GM12878 (cell line): ENCODE measurements around the gene BNIP3. TPM values are rescaled to one million over a fixed set of nuclear protein-coding genes. Genes with fewer than 3 reads are reported as not detected.

ENCODE experiments used
- ATAC-seq: fragments of 200-7000 bp; cut with Tn5 transposase; 3 replicates; pipeline ENCODE4 v1.9.1; 2020; ENCODE audit warnings: mild to moderate bottlenecking, moderate library complexity
- BruUV-seq: library from RNA; stranded (reverse); fragments of 400-500 nt; replicated peaks from 2 replicates; lab custom pipeline; 2021; lab: Mats Ljungman, UMichigan
- CTCF ChIA-PET: fragments of 300-600 bp; sonication (Branson Sonifier 250); formaldehyde crosslinking; extraction: SDS; loops from one replicate; lab custom pipeline; 2021; ENCODE audit warnings: inconsistent platforms; lab: Yijun Ruan, JAX
- POLR2A ChIA-PET: fragments of 350-600 bp; formaldehyde crosslinking; extraction: SDS; loops from one replicate; lab custom pipeline; 2021; ENCODE audit warnings: inconsistent platforms; lab: Charles Lee
- RAD21 ChIA-PET: fragments of 300-600 bp; sonication (Branson Sonifier 250); formaldehyde crosslinking; loops from one replicate; lab custom pipeline; 2023; ENCODE audit warnings: antibody characterized with exemption; ENCODE audit not compliant: unreplicated experiment; lab: Charles Lee
- SMC1A ChIA-PET: fragments of 300-600 bp; sonication (Branson Sonifier 250); formaldehyde crosslinking; loops from one replicate; lab custom pipeline; 2023; ENCODE audit not compliant: unreplicated experiment, uncharacterized antibody; lab: Charles Lee
- DNase-seq: peaks from one replicate; pipeline ENCODE4 v3.0.0-alpha.2; 2011; ENCODE audit warnings: low read depth, low spot score
- FAIRE-seq: peaks from 3 replicates; lab custom pipeline; 2011; peaks lifted over from hg19 to GRCh38; lab: Jason Lieb, UNC
- H2AFZ ChIP-seq: 2 replicates; pipeline ENCODE4 v1.6.0; 2011; ENCODE audit warnings: low read depth, low read length, control low read depth; ENCODE audit not compliant: control insufficient read depth
- H3K27ac ChIP-seq: 2 replicates; pipeline ENCODE4 v1.5.1; 2011; ENCODE audit warnings: control low read depth; ENCODE audit not compliant: control insufficient read depth, insufficient read depth
- H3K27me3 ChIP-seq, 2 experiments: replicated peaks in 1 of 2; 2 replicates each; pipeline versions ENCODE4 v1.6.0 to v1.6.1; 2011; ENCODE audit warnings: low read length in 1 of 2; ENCODE audit not compliant: control insufficient read depth in 2 of 2, insufficient read depth in 2 of 2
- H3K36me3 ChIP-seq, 2 experiments: 2 replicates each; pipeline ENCODE4 v1.5.1; 2011; ENCODE audit warnings: low read length in 1 of 2; ENCODE audit not compliant: control insufficient read depth in 2 of 2, insufficient read depth in 2 of 2
- H3K4me1 ChIP-seq: 2 replicates; pipeline ENCODE4 v1.6.1; 2011; ENCODE audit warnings: mild to moderate bottlenecking, low read length, moderate library complexity, mixed read lengths; ENCODE audit not compliant: control insufficient read depth, insufficient read depth
- H3K4me2 ChIP-seq: 2 replicates; pipeline ENCODE4 v1.6.0; 2011; ENCODE audit warnings: control low read depth; ENCODE audit not compliant: control insufficient read depth, insufficient read depth
- H3K4me3 ChIP-seq: fragments of 200-600 bp; sonication (generic); 2 replicates; pipeline ENCODE4 v1.5.1; 2016
- H3K79me2 ChIP-seq: 2 replicates; pipeline ENCODE4 v1.6.0; 2011; ENCODE audit warnings: low read length; ENCODE audit not compliant: control insufficient read depth, insufficient read depth
- H3K9ac ChIP-seq: 2 replicates; pipeline ENCODE4 v1.8.0; 2011; ENCODE audit warnings: low read length, control low read depth, mixed read lengths; ENCODE audit not compliant: control insufficient read depth, insufficient read depth
- H3K9me3 ChIP-seq: replicated peaks from 3 replicates; pipeline ENCODE4 v1.5.1; 2011; ENCODE audit warnings: mild to moderate bottlenecking, low read length; ENCODE audit not compliant: control insufficient read depth, insufficient read depth
- H4K20me1 ChIP-seq: 2 replicates; pipeline ENCODE4 v1.6.0; 2011; ENCODE audit not compliant: control insufficient read depth, insufficient read depth
- ELK1 ChIP-seq: IDR thresholded peaks from 2 replicates; pipeline ENCODE4 v1.6.1; 2012; ENCODE audit warnings: low read depth, low read length, improper control_type of control experiment
- HCFC1 ChIP-seq: fragments of 150-350 bp; IDR thresholded peaks from 2 replicates; pipeline ENCODE4 v1.6.1; 2014; ENCODE audit warnings: low read length
- WGBS: methylation state at CpG from one replicate; pipeline ENCODE4 v1.1.6; 2016; ENCODE audit warnings: low lambda C conversion rate; ENCODE audit not compliant: insufficient replicate concordance, insufficient coverage; ENCODE audit errors: missing lambda C conversion rate; 5-methylcytosine and 5-hydroxymethylcytosine counted together
- in situ Hi-C: fragments of 300-500 bp; cut with MboI; formaldehyde crosslinking; loops from 9 replicates; pipeline ENCODE4 v1.14.3; 2018; ENCODE audit warnings: mixed read lengths
- intact Hi-C: fragments of 100-400 bp; cut with micrococcal nuclease; formaldehyde crosslinking; loops from one replicate; pipeline ENCODE4 v1.14.2; 2022; ENCODE audit not compliant: unreplicated experiment
- polyA plus RNA-seq, 11 experiments: library from polyadenylated mRNA; depleted of rRNA in 4 of 11; unstranded in 6 of 11; stranded (reverse) in 5 of 11; fragments of >200 nt; fragmentation: Nextera tagmentation in 4 of 11; fragmentation: Illumina TruSeq in 1 of 11; extraction: Ambion mirVana in 4 of 11; extraction: Trizol in 1 of 11; gene quantifications; 1 replicate in 1 of 11; 2 replicates in 10 of 11; pipeline versions ENCODE4 v1.2.1 to v1.2.3, GENCODE V29; 2011 to 2016; ENCODE audit warnings: inconsistent platforms in 2 of 11, missing spikeins in 2 of 11, low read depth in 1 of 11
- total RNA-seq, 4 experiments: library from RNA; depleted of rRNA in 3 of 4; stranded (reverse); fragments of >200 nt in 3 of 4; fragmentation: Illumina TruSeq in 1 of 4; extraction: Trizol in 1 of 4; gene quantifications; 2 replicates each; pipeline versions ENCODE4 v1.2.1 to v1.2.3, GENCODE V29; 2013 to 2021

The BNIP3 gene
- total and polyA plus RNA-seq, 10 of the 15 experiments (the other 5 are each of a cell fraction or from before 2014, with no cell fraction given), result 7.7 to 122 (median 29.9) TPM

- Histone ChIP-seq H3K4me1 (no peaks in the 10 kb centered on the region), H2AFZ (no peak overlapping the region), H3K36me3 (no peaks in the 10 kb centered on the region), H3K27me3 (no peaks in the 10 kb centered on the region), H3K9me3 (no peaks in the 10 kb centered on the region), H3K79me2 (no peaks in the 10 kb centered on the region), H3K4me3 (no peak overlapping the region), H3K9ac (no peak overlapping the region), H3K4me2 (no peak overlapping the region), H3K27ac (no peak overlapping the region), H4K20me1 (no peaks in the 10 kb centered on the region)
- no peak for DNase-seq
- TF ChIP-seq HCFC1, result no peak
- SMC1A ChIA-PET, result interaction anchor here (2.0 kb wide), 1 partner anchor 136 kb away, joined by 17 read pairs; no protein-coding TSS in a partner anchor
- 24% methylated on average over 14 of the region's 16 CpGs for WGBS
- CTCF ChIA-PET, result interaction anchor here (1.3 to 1.9 kb wide), 2 partner anchors 11 to 136 kb away, joined by 4 to 9 read pairs; no protein-coding TSS in a partner anchor
- no peak for FAIRE-seq
- no TSS peak for BruUV-seq
- POLR2A ChIA-PET, result no interaction called here
- RAD21 ChIA-PET, result no interaction called here
- no peak for ATAC-seq
- intact Hi-C loops (no loop called here), in situ Hi-C loops (loop anchor here (5.0 to 10.0 kb wide), 2 partner anchors 134 to 1837 kb away; no protein-coding TSS in a partner anchor)
Measured at GRCh38 chr10:132021504-132022143, 39.9 kb upstream of the BNIP3 start.

DNA sequence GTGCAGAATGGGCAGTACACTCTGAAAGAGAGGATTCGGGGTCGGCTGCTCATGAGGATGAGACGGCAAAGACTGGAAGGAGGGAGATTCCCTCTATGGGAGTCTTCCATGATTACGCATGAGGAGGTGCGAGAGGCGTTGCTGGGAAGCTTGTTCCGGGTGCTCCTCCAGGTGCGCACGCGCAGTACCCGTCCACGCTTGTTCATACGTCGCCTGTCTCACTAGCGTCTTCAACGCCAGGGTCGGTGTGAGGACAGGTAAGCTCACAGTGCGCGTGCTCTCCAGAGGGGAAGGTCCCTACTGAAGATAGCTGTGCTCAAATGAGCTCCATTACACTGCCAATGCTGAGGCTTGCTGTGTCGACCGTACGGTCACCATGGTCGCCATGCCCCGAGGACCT, 39.3 kb upstream of the BNIP3 start:
- H3K27me3 ChIP-seq, result no peaks in the 10 kb centered on the region
- in situ Hi-C loops, result loop anchor here (5.0 to 10.0 kb wide), 2 partner anchors 134 to 1836 kb away; no protein-coding TSS in a partner anchor
- ChIA-PET RAD21 (no interaction called here), SMC1A (no interaction called here), CTCF (interaction anchor here (1.9 kb wide), 1 partner anchor 135 kb away, joined by 9 read pairs; no protein-coding TSS in a partner anchor), POLR2A (no interaction called here)
- H3K4me1 ChIP-seq, result no peaks in the 10 kb centered on the region
- H3K27ac ChIP-seq, result no peak overlapping the region
- H2AFZ ChIP-seq, result no peak overlapping the region
- H3K4me2 ChIP-seq, result no peak overlapping the region
- no peak for TF ChIP-seq ELK1
- 74% methylated on average over 24 of the region's 24 CpGs for WGBS
- H3K79me2 ChIP-seq, result no peaks in the 10 kb centered on the region
- H3K36me3 ChIP-seq, result no peaks in the 10 kb centered on the region
- H3K9ac ChIP-seq, result no peak overlapping the region
- no peak for DNase-seq
- H4K20me1 ChIP-seq, result no peaks in the 10 kb centered on the region
- BruUV-seq, result no TSS peak
- no peaks in the 10 kb centered on the region for H3K9me3 ChIP-seq
- intact Hi-C loops, result no loop called here
- ATAC-seq, result no peak
- FAIRE-seq, result no peak
- no peak overlapping the region for H3K4me3 ChIP-seq
